D721Med (cell line): Measurements from ENCODE around the gene TRIM3.

Experiments used
- DNase-seq: peaks from one replicate; pipeline ENCODE4 v3.0.0; 2011; ENCODE audit warnings: low spot score; ENCODE audit not compliant: insufficient read length
- FAIRE-seq: peaks from 2 replicates; lab custom pipeline; 2011; peaks lifted over from hg19 to GRCh38; lab: Jason Lieb, UNC
- CTCF ChIP-seq: IDR thresholded peaks from 2 replicates; pipeline ENCODE4 v1.5.1; 2012; ENCODE audit warnings: mild to moderate bottlenecking, control low read depth; ENCODE audit not compliant: insufficient read depth; ENCODE audit errors: missing control alignments

TRIM3 gene

GRCh38 chr11:6502382-6502781 lies 28.6 kb upstream of the TRIM3 start:
- no peak for TF ChIP-seq CTCF
- DNase-seq, result no peak
- FAIRE-seq, result no peak

DNA sequence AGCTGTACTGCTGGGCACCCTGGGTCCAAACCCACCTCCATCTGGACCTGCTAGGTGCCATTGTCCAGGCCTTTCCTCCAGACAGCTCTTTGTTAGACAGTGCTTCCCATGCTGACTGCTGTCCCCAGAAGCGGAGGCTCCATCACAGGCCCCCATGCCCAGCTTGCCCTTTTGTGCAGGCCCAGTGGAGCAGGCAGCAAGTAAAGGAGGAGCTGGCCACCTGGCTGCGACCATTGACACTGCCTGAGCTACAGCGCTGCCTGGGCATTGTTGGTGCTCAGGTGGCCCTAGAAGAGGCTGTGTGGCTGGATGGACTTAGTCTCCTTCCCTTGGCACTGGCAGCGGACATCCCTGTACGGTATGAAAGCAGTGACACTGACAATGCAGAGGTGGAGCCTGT lies 24.8 kb upstream of the TRIM3 start:
- DNase-seq (no peak), FAIRE-seq (no peak)
- TF ChIP-seq CTCF, result no peak

GRCh38 chr11:6498121-6498520 lies 24.4 kb upstream of the TRIM3 start:
- DNase-seq, result no peak
- no peak for FAIRE-seq
- TF ChIP-seq CTCF, result no peak

- TF ChIP-seq CTCF, result no peak
- FAIRE-seq, result no peak
- no peak for DNase-seq
Observed at GRCh38 chr11:6497069-6497839, 23.5 kb upstream of the TRIM3 start, which contains the start of gene DNHD1. TSS of gene DNHD1 (plus strand) at chr11:6497280. CDS start at chr11:6498216, 936 bp downstream.

DNA sequence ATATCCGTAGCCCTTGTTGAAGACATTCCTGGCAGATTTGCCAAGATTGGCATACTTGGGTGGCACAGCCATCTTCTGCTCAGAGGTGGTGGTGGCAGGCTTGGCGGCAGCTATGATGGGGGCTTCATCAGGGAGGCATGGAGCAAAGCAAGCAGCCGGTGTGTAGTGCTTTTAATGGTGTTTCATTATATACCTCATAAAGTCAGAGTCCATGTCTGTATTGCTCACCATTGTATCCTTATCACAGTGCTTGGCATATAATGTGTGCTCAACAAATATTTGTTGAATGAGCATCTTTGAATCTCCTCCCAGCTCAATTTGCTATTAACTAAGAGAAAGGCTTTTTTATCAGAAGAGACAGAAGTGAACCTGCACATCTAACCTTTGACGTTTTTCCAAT lies 15.6 kb upstream of the TRIM3 start:
- FAIRE-seq (no peak), DNase-seq (no peak)
- TF ChIP-seq CTCF, result no peak

- no peak for TF ChIP-seq CTCF
- DNase-seq (no peak), FAIRE-seq (no peak)
Observed at GRCh38 chr11:6488821-6489220, 15.1 kb upstream of the TRIM3 start.

GRCh38 chr11:6488342-6488741 lies 14.6 kb upstream of the TRIM3 start:
- DNase-seq (no peak), FAIRE-seq (no peak)
- no peak for TF ChIP-seq CTCF
